OCI-LY7 (cell line): Measurements from ENCODE around the gene PLD4.

Experiments
- EZH2phosphoT487 ChIP-seq: fragments of 200-600 bp; sonication (generic); IDR thresholded peaks from 2 replicates; pipeline ENCODE4 v1.6.1; 2018; ENCODE audit warnings: low read depth, borderline replicate concordance, mild to moderate bottlenecking, mixed run types, antibody characterized with exemption, low read length, moderate library complexity, mixed read lengths
- TF ChIP-seq, protein P1 (sequence below): fragments of 200-600 bp; sonication (generic); conservative IDR thresholded peaks from 2 replicates; pipeline ENCODE4 v1.5.1; 2014; ENCODE audit warnings: mild to moderate bottlenecking, antibody characterized with exemption, low read length, moderate library complexity, mixed read lengths

DNA sequence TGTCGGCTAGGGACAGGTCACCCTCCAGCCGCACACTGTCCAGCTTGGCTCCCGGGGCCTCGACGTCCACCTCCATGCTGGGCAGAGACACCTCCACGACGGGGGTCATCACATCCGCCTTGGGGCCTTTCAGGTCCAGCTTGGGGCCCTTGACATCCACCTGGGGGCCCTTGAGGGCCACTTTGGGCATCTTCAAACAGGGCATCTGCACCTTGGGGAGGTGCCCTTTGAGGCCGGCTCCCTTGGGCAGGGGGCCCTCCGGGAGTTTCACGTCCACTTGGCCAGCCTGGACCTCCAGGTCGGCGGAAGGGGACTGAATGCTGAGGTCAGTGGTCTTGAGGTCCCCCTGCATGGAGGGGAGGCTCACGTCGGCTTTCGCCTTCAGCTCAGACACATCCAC, 17.9 kb downstream of the PLD4 start:
- TF ChIP-seq, protein P1, sequence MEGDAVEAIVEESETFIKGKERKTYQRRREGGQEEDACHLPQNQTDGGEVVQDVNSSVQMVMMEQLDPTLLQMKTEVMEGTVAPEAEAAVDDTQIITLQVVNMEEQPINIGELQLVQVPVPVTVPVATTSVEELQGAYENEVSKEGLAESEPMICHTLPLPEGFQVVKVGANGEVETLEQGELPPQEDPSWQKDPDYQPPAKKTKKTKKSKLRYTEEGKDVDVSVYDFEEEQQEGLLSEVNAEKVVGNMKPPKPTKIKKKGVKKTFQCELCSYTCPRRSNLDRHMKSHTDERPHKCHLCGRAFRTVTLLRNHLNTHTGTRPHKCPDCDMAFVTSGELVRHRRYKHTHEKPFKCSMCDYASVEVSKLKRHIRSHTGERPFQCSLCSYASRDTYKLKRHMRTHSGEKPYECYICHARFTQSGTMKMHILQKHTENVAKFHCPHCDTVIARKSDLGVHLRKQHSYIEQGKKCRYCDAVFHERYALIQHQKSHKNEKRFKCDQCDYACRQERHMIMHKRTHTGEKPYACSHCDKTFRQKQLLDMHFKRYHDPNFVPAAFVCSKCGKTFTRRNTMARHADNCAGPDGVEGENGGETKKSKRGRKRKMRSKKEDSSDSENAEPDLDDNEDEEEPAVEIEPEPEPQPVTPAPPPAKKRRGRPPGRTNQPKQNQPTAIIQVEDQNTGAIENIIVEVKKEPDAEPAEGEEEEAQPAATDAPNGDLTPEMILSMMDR, result no peak
- no peak for TF ChIP-seq EZH2phosphoT487
